Memory B cell (primary cell): ENCODE measurements around the gene FAM81A.

Experiments used
- ATAC-seq: fragments of 150-1000 bp; cut with Tn5 transposase; 2 replicates; pipeline ENCODE4 v1.10.0; 2021; ENCODE audit warnings: low read depth, mild to moderate bottlenecking, moderate library complexity
- DNase-seq, 2 donors: peaks; one replicate each; pipeline ENCODE4 v3.0.0; 2022; ENCODE audit warnings: low spot score in 2 of 2
- H3K27ac Mint-ChIP-seq: one replicate; pipeline ENCODE4 v1.8.0; 2022; ENCODE audit warnings: mild to moderate bottlenecking, moderate library complexity, mixed read lengths
- H3K27me3 Mint-ChIP-seq: one replicate; pipeline ENCODE4 v1.8.0; 2022; ENCODE audit warnings: mixed read lengths
- H3K36me3 Mint-ChIP-seq: one replicate; pipeline ENCODE4 v1.8.0; 2022; ENCODE audit warnings: mild to moderate bottlenecking, mixed read lengths
- H3K4me1 Mint-ChIP-seq: one replicate; pipeline ENCODE4 v1.8.0; 2022; ENCODE audit warnings: mixed read lengths
- H3K4me3 Mint-ChIP-seq: one replicate; pipeline ENCODE4 v1.8.0; 2022; ENCODE audit warnings: mild to moderate bottlenecking, moderate library complexity, mixed read lengths
- H3K9me3 Mint-ChIP-seq: one replicate; pipeline ENCODE4 v1.8.0; 2022; ENCODE audit warnings: mixed read lengths

FAM81A gene

GRCh38 chr15:59571606-59572005 is 133.6 kb downstream of the FAM81A start:
- DNase-seq: no peak
- Mint-ChIP-seq H3K36me3 (no peaks in the 10 kb centered on the region), H3K4me1 (peaks cover 10% of the 10 kb centered on the region), H3K27ac (no peak overlapping the region), H3K27me3 (peaks cover 4% of the 10 kb centered on the region), H3K4me3 (no peak overlapping the region), H3K9me3 (no peaks in the 10 kb centered on the region)
- ATAC-seq: no peak
